Measurements from ENCODE around the gene AVPR2.

DNA sequence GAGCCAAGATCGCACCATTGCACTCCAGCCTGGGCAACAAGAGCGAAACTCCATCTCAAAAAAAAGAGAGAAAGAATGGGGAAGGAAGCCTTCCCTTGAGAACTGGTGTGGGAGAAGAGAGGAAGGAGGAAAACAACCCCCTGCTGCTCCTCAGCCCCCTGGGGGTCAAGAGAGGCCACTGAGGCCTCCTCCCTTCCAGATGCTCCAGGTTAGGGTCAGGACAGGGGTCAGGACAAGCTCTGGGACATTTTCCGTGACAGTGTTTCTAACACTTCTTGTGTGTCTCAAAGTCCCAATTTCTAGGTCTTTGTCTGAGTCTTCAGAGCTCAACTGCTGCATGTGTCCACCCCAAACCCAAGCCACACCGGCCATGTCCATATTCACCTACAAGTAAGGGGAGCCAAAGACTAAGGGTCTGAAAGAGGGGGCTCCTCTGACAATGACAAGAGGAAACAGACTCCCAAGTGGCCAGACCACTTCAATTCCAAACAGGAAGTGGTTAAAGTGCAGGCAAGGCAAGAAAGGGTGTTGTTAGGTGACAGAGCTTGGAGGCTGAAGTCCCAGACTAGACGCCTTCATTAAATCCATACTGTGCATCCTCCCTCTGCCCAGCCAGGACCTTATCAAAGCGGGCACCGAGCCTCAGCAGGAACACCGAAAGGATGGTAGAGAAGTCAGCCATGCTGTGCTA, 26.8 kb upstream of the AVPR2 start:
- TF ChIP-seq, protein P1, sequence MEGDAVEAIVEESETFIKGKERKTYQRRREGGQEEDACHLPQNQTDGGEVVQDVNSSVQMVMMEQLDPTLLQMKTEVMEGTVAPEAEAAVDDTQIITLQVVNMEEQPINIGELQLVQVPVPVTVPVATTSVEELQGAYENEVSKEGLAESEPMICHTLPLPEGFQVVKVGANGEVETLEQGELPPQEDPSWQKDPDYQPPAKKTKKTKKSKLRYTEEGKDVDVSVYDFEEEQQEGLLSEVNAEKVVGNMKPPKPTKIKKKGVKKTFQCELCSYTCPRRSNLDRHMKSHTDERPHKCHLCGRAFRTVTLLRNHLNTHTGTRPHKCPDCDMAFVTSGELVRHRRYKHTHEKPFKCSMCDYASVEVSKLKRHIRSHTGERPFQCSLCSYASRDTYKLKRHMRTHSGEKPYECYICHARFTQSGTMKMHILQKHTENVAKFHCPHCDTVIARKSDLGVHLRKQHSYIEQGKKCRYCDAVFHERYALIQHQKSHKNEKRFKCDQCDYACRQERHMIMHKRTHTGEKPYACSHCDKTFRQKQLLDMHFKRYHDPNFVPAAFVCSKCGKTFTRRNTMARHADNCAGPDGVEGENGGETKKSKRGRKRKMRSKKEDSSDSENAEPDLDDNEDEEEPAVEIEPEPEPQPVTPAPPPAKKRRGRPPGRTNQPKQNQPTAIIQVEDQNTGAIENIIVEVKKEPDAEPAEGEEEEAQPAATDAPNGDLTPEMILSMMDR (IDR thresholded peaks at IDR 0.05) = no peak
- TF ChIP-seq POLR2A (IDR thresholded peaks at IDR 0.05) = no peak

All from ovary (tissue), 3 donors.